HG03457 (cell line): ENCODE measurements around the gene NSUN6.

Experiments
- ATAC-seq: cut with Tn5 transposase; IDR thresholded peaks from one replicate; pipeline ENCODE4 v1.9.1; 2021; ENCODE audit warnings: moderate number of reproducible peaks; ENCODE audit not compliant: unreplicated experiment

NSUN6 gene

DNA sequence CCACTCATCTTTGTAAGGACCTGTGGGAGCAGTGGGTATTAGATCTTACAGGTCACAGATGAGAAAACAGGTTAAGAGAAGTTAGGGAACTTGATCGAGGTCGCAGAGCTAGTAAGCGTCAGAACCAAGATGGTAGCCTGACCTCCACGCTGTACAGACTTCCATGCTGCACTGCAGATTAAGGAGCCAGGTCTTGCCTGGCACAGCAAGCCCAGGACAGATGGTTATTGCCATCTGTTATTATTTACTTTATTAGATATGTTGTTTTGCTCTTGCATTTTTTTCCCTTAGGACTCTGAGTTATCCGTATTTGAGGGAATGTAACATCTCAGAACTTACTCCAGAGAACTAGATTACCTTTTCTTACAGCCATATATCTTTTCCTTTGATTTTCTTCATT lies 147.2 kb downstream of the NSUN6 start:
- no peak for ATAC-seq

DNA sequence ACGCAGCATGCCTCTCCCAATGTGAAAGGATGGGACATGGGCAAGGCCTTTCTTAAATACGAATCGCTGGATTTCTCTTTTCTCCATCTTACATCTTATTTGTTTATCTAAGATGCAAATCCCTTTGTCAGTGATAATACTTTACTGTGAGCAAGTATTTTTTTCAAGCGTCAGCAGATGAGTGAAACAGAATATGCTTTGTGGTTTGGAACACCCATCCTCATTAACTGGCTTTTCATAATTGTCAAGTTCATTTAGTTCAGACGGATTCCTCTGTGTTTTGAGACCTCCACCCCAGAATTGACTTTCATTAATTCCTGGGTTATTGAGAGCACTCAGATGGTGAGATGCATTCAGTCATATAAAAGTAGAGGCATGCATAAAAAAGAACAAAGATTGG lies 149.8 kb downstream of the NSUN6 start:
- ATAC-seq: no peak

- peak; percentile 91 for ATAC-seq
Measured at GRCh38 chr10:18501198-18501597, 150.2 kb downstream of the NSUN6 start.

GRCh38 chr10:18500576-18500975 lies 150.8 kb downstream of the NSUN6 start:
- ATAC-seq: no peak

- no peak for ATAC-seq
Measured at GRCh38 chr10:18498998-18499397, 152.4 kb downstream of the NSUN6 start.

DNA sequence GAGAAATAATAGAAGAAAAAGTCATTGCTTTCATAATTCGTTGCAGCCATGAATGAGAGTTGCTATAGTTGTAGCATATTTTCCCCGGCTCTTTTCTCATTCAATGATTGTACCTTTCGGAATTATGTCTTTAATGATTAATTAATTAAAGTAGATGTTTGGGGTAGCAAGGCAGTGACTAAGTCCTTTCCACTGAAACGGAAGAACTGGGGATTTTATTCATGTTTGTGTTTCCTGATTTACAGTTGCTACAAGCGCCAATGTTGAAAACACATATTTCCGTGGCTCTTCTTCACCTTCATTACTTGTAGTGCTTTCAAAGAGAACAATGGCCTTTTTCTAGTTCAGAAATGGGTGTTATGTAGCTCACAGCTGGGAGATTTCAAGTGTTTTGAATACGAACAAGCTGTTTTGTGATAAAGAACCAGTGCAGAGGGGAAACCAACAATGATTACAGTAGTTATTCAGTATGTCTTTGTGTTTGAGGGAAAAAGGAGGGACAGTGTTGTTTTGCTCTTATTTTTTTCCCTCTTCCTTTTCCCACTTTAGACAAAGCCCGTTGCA lies 153.5 kb downstream of the NSUN6 start:
- ATAC-seq: no peak
